ENCODE measurements around the gene IL2RA. TPM values are rescaled to one million over a fixed set of nuclear protein-coding genes. Genes with fewer than 3 reads are reported as not detected.

IL2RA gene
- polyA plus RNA-seq, 1 donor (not counting 4 experiments of a cell fraction or from before 2014, with no cell fraction given) = not detected

GRCh38 chr10:5985029-5985428, 77.1 kb downstream of the IL2RA start:
- Histone ChIP-seq H3K9me1 (ENCODE audit: control insufficient read depth, extremely low read depth, insufficient read depth, low read length) (no peaks in the 10 kb centered on the region), H3K4me1 (ENCODE audit: control insufficient read depth, extremely low read depth, insufficient read depth, low read length) (no peaks in the 10 kb centered on the region), H3K27me3 (ENCODE audit: control insufficient read depth, extremely low read depth, insufficient read depth, low read length) (peaks cover 12% of the 10 kb centered on the region), H4K20me1 (ENCODE audit: control insufficient read depth, extremely low read depth, insufficient read depth, low read length) (no peaks in the 10 kb centered on the region), H3K4me2 (ENCODE audit: control insufficient read depth, extremely low read depth, insufficient read depth, low read depth, low read length) (no peak overlapping the region), H3K9ac (ENCODE audit: control insufficient read depth, extremely low read depth, insufficient read depth, low read length) (no peak overlapping the region), H3K9me3 (ENCODE audit: control insufficient read depth, low read depth, low read length) (no peaks in the 10 kb centered on the region), H3K36me3 (ENCODE audit: control insufficient read depth in 2 of 2, extremely low read depth in 1 of 2, insufficient read depth in 2 of 2, low read length in 2 of 2) (no peaks in the 10 kb centered on the region), H3K27ac (ENCODE audit: control insufficient read depth, insufficient read depth, low read length) (no peak overlapping the region), H3K4me3 (ENCODE audit: control insufficient read depth in 2 of 3, extremely low read depth in 1 of 3, insufficient read depth in 2 of 3, low read depth in 1 of 3, low read length in 3 of 3) (no peak overlapping the region), H2AFZ (ENCODE audit: control insufficient read depth, low read length) (no peak overlapping the region), H3K79me2 (ENCODE audit: control insufficient read depth, insufficient read depth, low read length) (no peaks in the 10 kb centered on the region)
- FAIRE-seq (no peak), DNase-seq (ENCODE audit: low read depth, low spot score) (no peak)
- dilution Hi-C loops (cut with MboI; ENCODE audit: extremely low pct_ligation_motif_present, low sequenced_read_pairs) = no loop called here
- no peak for TF ChIP-seq EZH2 (IDR thresholded peaks at IDR 0.05; ENCODE audit: low read length)
- TF ChIP-seq CTCF (optimal IDR thresholded peaks at IDR 0.05 in 1 of 3, IDR thresholded peaks at IDR 0.05 in 1 of 3, conservative IDR thresholded peaks at IDR 0.05 in 1 of 3; ENCODE audit: extremely low read depth in 1 of 3, insufficient read depth in 2 of 3, low read length in 3 of 3) = no peak

- Histone ChIP-seq H4K20me1 (ENCODE audit: control insufficient read depth, extremely low read depth, insufficient read depth, low read length) (no peaks in the 10 kb centered on the region), H3K4me3 (ENCODE audit: control insufficient read depth in 2 of 3, extremely low read depth in 1 of 3, insufficient read depth in 2 of 3, low read depth in 1 of 3, low read length in 3 of 3) (no peak overlapping the region), H3K27ac (ENCODE audit: control insufficient read depth, insufficient read depth, low read length) (no peak overlapping the region), H3K27me3 (ENCODE audit: control insufficient read depth, extremely low read depth, insufficient read depth, low read length) (peaks cover 15% of the 10 kb centered on the region), H3K36me3 (ENCODE audit: control insufficient read depth in 2 of 2, extremely low read depth in 1 of 2, insufficient read depth in 2 of 2, low read length in 2 of 2) (no peaks in the 10 kb centered on the region), H3K4me1 (ENCODE audit: control insufficient read depth, extremely low read depth, insufficient read depth, low read length) (no peaks in the 10 kb centered on the region), H2AFZ (ENCODE audit: control insufficient read depth, low read length) (no peak overlapping the region), H3K9ac (ENCODE audit: control insufficient read depth, extremely low read depth, insufficient read depth, low read length) (no peak overlapping the region), H3K9me3 (ENCODE audit: control insufficient read depth, low read depth, low read length) (no peaks in the 10 kb centered on the region), H3K79me2 (ENCODE audit: control insufficient read depth, insufficient read depth, low read length) (no peaks in the 10 kb centered on the region), H3K9me1 (ENCODE audit: control insufficient read depth, extremely low read depth, insufficient read depth, low read length) (no peaks in the 10 kb centered on the region), H3K4me2 (ENCODE audit: control insufficient read depth, extremely low read depth, insufficient read depth, low read depth, low read length) (no peak overlapping the region)
- DNase-seq (ENCODE audit: low read depth, low spot score) (no peak), FAIRE-seq (no peak)
- dilution Hi-C loops (cut with MboI; ENCODE audit: extremely low pct_ligation_motif_present, low sequenced_read_pairs) = no loop called here
- TF ChIP-seq EZH2 (IDR thresholded peaks at IDR 0.05; ENCODE audit: low read length) = no peak
- no peak for TF ChIP-seq CTCF (optimal IDR thresholded peaks at IDR 0.05 in 1 of 3, IDR thresholded peaks at IDR 0.05 in 1 of 3, conservative IDR thresholded peaks at IDR 0.05 in 1 of 3; ENCODE audit: extremely low read depth in 1 of 3, insufficient read depth in 2 of 3, low read length in 3 of 3)
Measured at GRCh38 chr10:5983774-5984173, 78.4 kb downstream of the IL2RA start.
